Activated CD8-positive, alpha-beta memory T cell treated with anti-CD3 and anti-CD28 coated beads, Interleukin-2, amount 10 ng/mL, durations not matched to agents 7 days and 5 days (primary cell): ENCODE data around the gene ANXA10. TPM values are rescaled to one million over a fixed set of nuclear protein-coding genes. Genes with fewer than 3 reads are reported as not detected.
"Not testable (repeated sequence)": the region's sequence is repeated elsewhere in the genome, so short reads cannot be mapped to it uniquely, and the experiment has no call there.

Experiments
- ATAC-seq: fragments of 150-1000 bp; cut with Tn5 transposase; one replicate; pipeline ENCODE4 v1.10.0; 2021; ENCODE audit warnings: moderate library complexity
- CTCF ChIA-PET: fragments of 350-600 bp; sonication (Branson Sonifier 250); formaldehyde crosslinking; loops from one replicate; lab custom pipeline; 2021; ENCODE audit warnings: antibody characterized with exemption; lab: Charles Lee
- DNase-seq: peaks from one replicate; pipeline ENCODE4 v3.0.0-alpha.2; 2020
- H3K27ac Mint-ChIP-seq: one replicate; pipeline ENCODE4 v1.8.0; 2021; ENCODE audit warnings: mild to moderate bottlenecking, mixed read lengths
- H3K27me3 Mint-ChIP-seq: one replicate; pipeline ENCODE4 v1.8.0; 2021; ENCODE audit warnings: mixed read lengths
- H3K36me3 Mint-ChIP-seq: one replicate; pipeline ENCODE4 v1.8.0; 2021; ENCODE audit warnings: mild to moderate bottlenecking, mixed read lengths
- H3K4me1 Mint-ChIP-seq: one replicate; pipeline ENCODE4 v1.8.0; 2021; ENCODE audit warnings: mixed read lengths
- H3K4me3 Mint-ChIP-seq: one replicate; pipeline ENCODE4 v1.8.0; 2021; ENCODE audit warnings: mild to moderate bottlenecking, moderate library complexity, mixed read lengths
- H3K9me3 Mint-ChIP-seq: one replicate; pipeline ENCODE4 v1.8.0; 2022; ENCODE audit warnings: low read depth, mixed read lengths
- total RNA-seq, 2 experiments: library from RNA; stranded (reverse); gene quantifications; one replicate each; pipeline ENCODE4 v1.2.3, GENCODE V29; 2021

The ANXA10 gene
- total RNA-seq, 2 experiments from 2014 or later: not detected

- Mint-ChIP-seq H3K27ac (no peak overlapping the region), H3K4me1 (no peaks in the 10 kb centered on the region), H3K27me3 (peaks cover 4% of the 10 kb centered on the region), H3K9me3 (no peaks in the 10 kb centered on the region), H3K36me3 (no peaks in the 10 kb centered on the region), H3K4me3 (no peak overlapping the region)
- DNase-seq: no peak
- CTCF ChIA-PET: no interaction called here
- no peak for ATAC-seq
Observed at GRCh38 chr4:168095776-168096406, 3.6 kb downstream of the ANXA10 start.

GRCh38 chr4:168096407-168096784, 4.1 kb downstream of the ANXA10 start:
- CTCF ChIA-PET: no interaction called here
- DNase-seq (no peak), ATAC-seq (no peak)
- no peak overlapping the region for H3K4me3 Mint-ChIP-seq
- no peaks in the 10 kb centered on the region for H3K9me3 Mint-ChIP-seq
- peaks cover 4% of the 10 kb centered on the region for H3K27me3 Mint-ChIP-seq
- no peaks in the 10 kb centered on the region for H3K36me3 Mint-ChIP-seq
- H3K27ac Mint-ChIP-seq: no peak overlapping the region
- no peaks in the 10 kb centered on the region for H3K4me1 Mint-ChIP-seq

GRCh38 chr4:168097161-168097560, 4.8 kb downstream of the ANXA10 start:
- no peak for DNase-seq
- no peaks in the 10 kb centered on the region for H3K9me3 Mint-ChIP-seq
- H3K36me3 Mint-ChIP-seq: no peaks in the 10 kb centered on the region
- H3K4me1 Mint-ChIP-seq: no peaks in the 10 kb centered on the region
- H3K27ac Mint-ChIP-seq: no peak overlapping the region
- H3K4me3 Mint-ChIP-seq: no peak overlapping the region
- ATAC-seq: no peak
- peaks cover 4% of the 10 kb centered on the region for H3K27me3 Mint-ChIP-seq
- CTCF ChIA-PET: no interaction called here

- H3K27ac Mint-ChIP-seq: no peak overlapping the region
- CTCF ChIA-PET: no interaction called here
- DNase-seq (no peak), ATAC-seq (no peak)
- no peaks in the 10 kb centered on the region for H3K36me3 Mint-ChIP-seq
- no peak overlapping the region for H3K4me3 Mint-ChIP-seq
- peaks cover 4% of the 10 kb centered on the region for H3K27me3 Mint-ChIP-seq
- H3K4me1 Mint-ChIP-seq: no peaks in the 10 kb centered on the region
- H3K9me3 Mint-ChIP-seq: no peaks in the 10 kb centered on the region
Observed at GRCh38 chr4:168098248-168098717, 5.9 kb downstream of the ANXA10 start.

- H3K27me3 Mint-ChIP-seq: peaks cover 4% of the 10 kb centered on the region
- no peaks in the 10 kb centered on the region for H3K36me3 Mint-ChIP-seq
- no peak for ATAC-seq
- no peaks in the 10 kb centered on the region for H3K4me1 Mint-ChIP-seq
- no peak overlapping the region for H3K4me3 Mint-ChIP-seq
- DNase-seq: no peak
- H3K9me3 Mint-ChIP-seq: no peaks in the 10 kb centered on the region
- CTCF ChIA-PET: no interaction called here
- H3K27ac Mint-ChIP-seq: no peak overlapping the region
Observed at GRCh38 chr4:168099195-168099594, 6.9 kb downstream of the ANXA10 start.

GRCh38 chr4:168101026-168101425, 8.7 kb downstream of the ANXA10 start:
- Mint-ChIP-seq H3K27me3 (peaks cover 4% of the 10 kb centered on the region), H3K36me3 (no peaks in the 10 kb centered on the region), H3K4me3 (no peak overlapping the region), H3K9me3 (no peaks in the 10 kb centered on the region), H3K27ac (no peak overlapping the region), H3K4me1 (no peaks in the 10 kb centered on the region)
- no peak for ATAC-seq
- CTCF ChIA-PET: no interaction called here
- no peak for DNase-seq

GRCh38 chr4:168102403-168102802, 10.1 kb downstream of the ANXA10 start:
- no peak for ATAC-seq
- no peak overlapping the region for H3K27ac Mint-ChIP-seq

GRCh38 chr4:168109527-168109926, 17.2 kb downstream of the ANXA10 start:
- ATAC-seq (no peak), DNase-seq (no peak)
- H3K9me3 Mint-ChIP-seq: no peaks in the 10 kb centered on the region
- H3K27me3 Mint-ChIP-seq: no peaks in the 10 kb centered on the region
- H3K27ac Mint-ChIP-seq: no peak overlapping the region
- H3K4me1 Mint-ChIP-seq: no peaks in the 10 kb centered on the region
- H3K36me3 Mint-ChIP-seq: no peaks in the 10 kb centered on the region
- CTCF ChIA-PET: no interaction called here
- no peak overlapping the region for H3K4me3 Mint-ChIP-seq

More at GRCh38 chr4:168102403-168102802, 10.1 kb downstream of the ANXA10 start:
- no peaks in the 10 kb centered on the region for H3K4me1 Mint-ChIP-seq
- no peaks in the 10 kb centered on the region for H3K36me3 Mint-ChIP-seq
- H3K9me3 Mint-ChIP-seq: no peaks in the 10 kb centered on the region
- no peaks in the 10 kb centered on the region for H3K27me3 Mint-ChIP-seq
- no peak for DNase-seq
- H3K4me3 Mint-ChIP-seq: no peak overlapping the region
- CTCF ChIA-PET: no interaction called here

GRCh38 chr4:168113059-168113458, 20.7 kb downstream of the ANXA10 start:
- H3K27ac Mint-ChIP-seq, H3K36me3 Mint-ChIP-seq, CTCF ChIA-PET, H3K27me3 Mint-ChIP-seq, H3K4me3 Mint-ChIP-seq, ATAC-seq, DNase-seq, H3K4me1 Mint-ChIP-seq, H3K9me3 Mint-ChIP-seq: not testable (repeated sequence)

- no peak overlapping the region for H3K4me3 Mint-ChIP-seq
- CTCF ChIA-PET: no interaction called here
- DNase-seq (no peak), ATAC-seq (no peak)
- H3K9me3 Mint-ChIP-seq: no peaks in the 10 kb centered on the region
- no peak overlapping the region for H3K27ac Mint-ChIP-seq
- H3K36me3 Mint-ChIP-seq: no peaks in the 10 kb centered on the region
- no peaks in the 10 kb centered on the region for H3K4me1 Mint-ChIP-seq
- no peaks in the 10 kb centered on the region for H3K27me3 Mint-ChIP-seq
Observed at GRCh38 chr4:168118116-168118655, 25.8 kb downstream of the ANXA10 start.

GRCh38 chr4:168119100-168119499, 26.8 kb downstream of the ANXA10 start:
- no peak for ATAC-seq
- CTCF ChIA-PET: no interaction called here
- no peak overlapping the region for H3K27ac Mint-ChIP-seq
- H3K4me3 Mint-ChIP-seq: no peak overlapping the region
- no peaks in the 10 kb centered on the region for H3K36me3 Mint-ChIP-seq
- no peak for DNase-seq
- no peaks in the 10 kb centered on the region for H3K4me1 Mint-ChIP-seq
- H3K27me3 Mint-ChIP-seq: no peaks in the 10 kb centered on the region
- no peaks in the 10 kb centered on the region for H3K9me3 Mint-ChIP-seq

GRCh38 chr4:168119890-168120289, 27.6 kb downstream of the ANXA10 start:
- no peak overlapping the region for H3K27ac Mint-ChIP-seq
- CTCF ChIA-PET: no interaction called here

GRCh38 chr4:168120811-168121210, 28.5 kb downstream of the ANXA10 start:
- CTCF ChIA-PET: no interaction called here
- H3K9me3 Mint-ChIP-seq: no peaks in the 10 kb centered on the region
- no peaks in the 10 kb centered on the region for H3K27me3 Mint-ChIP-seq
- no peak overlapping the region for H3K4me3 Mint-ChIP-seq
- H3K36me3 Mint-ChIP-seq: no peaks in the 10 kb centered on the region
- no peak for DNase-seq
- no peaks in the 10 kb centered on the region for H3K4me1 Mint-ChIP-seq
- no peak for ATAC-seq
- H3K27ac Mint-ChIP-seq: no peak overlapping the region

More at GRCh38 chr4:168119890-168120289, 27.6 kb downstream of the ANXA10 start:
- H3K36me3 Mint-ChIP-seq: no peaks in the 10 kb centered on the region
- ATAC-seq (no peak), DNase-seq (no peak)
- no peaks in the 10 kb centered on the region for H3K27me3 Mint-ChIP-seq
- H3K9me3 Mint-ChIP-seq: no peaks in the 10 kb centered on the region
- no peaks in the 10 kb centered on the region for H3K4me1 Mint-ChIP-seq
- no peak overlapping the region for H3K4me3 Mint-ChIP-seq

- no peak overlapping the region for H3K27ac Mint-ChIP-seq
- no peaks in the 10 kb centered on the region for H3K36me3 Mint-ChIP-seq
- H3K9me3 Mint-ChIP-seq: no peaks in the 10 kb centered on the region
- no peaks in the 10 kb centered on the region for H3K27me3 Mint-ChIP-seq
- ATAC-seq (no peak), DNase-seq (no peak)
- CTCF ChIA-PET: interaction anchor here (1.5 kb wide), 1 partner anchor 30 kb away, joined by 3 read pairs; no protein-coding TSS in a partner anchor
- H3K4me3 Mint-ChIP-seq: no peak overlapping the region
- no peaks in the 10 kb centered on the region for H3K4me1 Mint-ChIP-seq
Observed at GRCh38 chr4:168124008-168124641, 31.8 kb downstream of the ANXA10 start.
